ENCODE results near the gene LASP1NB.
"Not testable (repeated sequence)": the region's sequence is repeated elsewhere in the genome, so short reads cannot be mapped to it uniquely, and the experiment has no call there.

LASP1NB gene

GRCh38 chr17:38906460-38907228 lies 18.8 kb upstream of the LASP1NB start:
- H3K4me3 ChIP-seq (ENCODE audit: low read depth, low read length) = no peak overlapping the region
- DNase-seq (ENCODE audit: low read depth) = no peak
- TF ChIP-seq, protein P1, sequence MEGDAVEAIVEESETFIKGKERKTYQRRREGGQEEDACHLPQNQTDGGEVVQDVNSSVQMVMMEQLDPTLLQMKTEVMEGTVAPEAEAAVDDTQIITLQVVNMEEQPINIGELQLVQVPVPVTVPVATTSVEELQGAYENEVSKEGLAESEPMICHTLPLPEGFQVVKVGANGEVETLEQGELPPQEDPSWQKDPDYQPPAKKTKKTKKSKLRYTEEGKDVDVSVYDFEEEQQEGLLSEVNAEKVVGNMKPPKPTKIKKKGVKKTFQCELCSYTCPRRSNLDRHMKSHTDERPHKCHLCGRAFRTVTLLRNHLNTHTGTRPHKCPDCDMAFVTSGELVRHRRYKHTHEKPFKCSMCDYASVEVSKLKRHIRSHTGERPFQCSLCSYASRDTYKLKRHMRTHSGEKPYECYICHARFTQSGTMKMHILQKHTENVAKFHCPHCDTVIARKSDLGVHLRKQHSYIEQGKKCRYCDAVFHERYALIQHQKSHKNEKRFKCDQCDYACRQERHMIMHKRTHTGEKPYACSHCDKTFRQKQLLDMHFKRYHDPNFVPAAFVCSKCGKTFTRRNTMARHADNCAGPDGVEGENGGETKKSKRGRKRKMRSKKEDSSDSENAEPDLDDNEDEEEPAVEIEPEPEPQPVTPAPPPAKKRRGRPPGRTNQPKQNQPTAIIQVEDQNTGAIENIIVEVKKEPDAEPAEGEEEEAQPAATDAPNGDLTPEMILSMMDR (IDR thresholded peaks at IDR 0.05; ENCODE audit: low read depth, low read length, missing control alignments) = no peak
- in situ Hi-C loops (cut with HindIII; ENCODE audit: low sequenced_read_pairs) = no loop called here

DNA sequence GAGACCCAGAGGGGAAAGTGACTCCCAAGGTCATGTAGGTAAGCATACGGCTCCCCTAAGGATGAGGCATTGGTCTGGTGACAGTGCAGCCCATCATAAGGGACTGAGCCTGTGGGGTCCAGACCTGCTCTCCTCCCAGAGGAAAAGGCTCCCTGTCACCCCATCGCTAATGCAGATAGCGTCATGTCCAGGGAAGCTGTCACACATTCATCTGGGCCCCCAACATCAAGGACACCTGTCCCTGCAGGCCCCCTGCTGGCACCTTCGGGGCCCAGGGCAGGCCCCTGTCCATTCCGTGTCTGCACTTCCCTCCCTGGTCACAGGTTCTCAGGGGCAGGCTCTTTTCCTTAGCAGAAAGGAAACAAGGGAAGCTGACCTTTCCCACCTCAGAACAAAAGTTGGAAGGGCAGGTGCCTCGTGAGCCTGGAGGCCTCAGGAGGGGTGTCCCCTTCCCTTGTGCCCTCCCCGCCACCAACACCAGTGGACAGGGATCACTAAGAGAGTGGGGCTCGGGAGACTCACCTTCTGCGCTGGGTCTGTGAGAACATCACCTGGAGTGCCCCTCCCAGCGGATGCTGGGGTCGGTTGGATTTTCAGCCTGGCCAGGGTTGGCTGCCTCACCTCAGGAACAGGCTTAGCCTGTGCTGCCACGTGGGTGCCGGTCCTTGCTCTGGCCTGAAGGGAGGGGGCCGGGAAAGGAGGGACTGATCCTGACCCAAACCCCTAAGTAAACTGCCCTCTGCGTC lies 17.3 kb upstream of the LASP1NB start:
- TF ChIP-seq, protein P1 (IDR thresholded peaks at IDR 0.05; ENCODE audit: low read depth, low read length, missing control alignments) = no peak
- in situ Hi-C loops (cut with HindIII; ENCODE audit: low sequenced_read_pairs) = no loop called here
- DNase-seq (ENCODE audit: low read depth) = no peak
- no peak overlapping the region for H3K4me3 ChIP-seq (ENCODE audit: low read depth, low read length)

DNA sequence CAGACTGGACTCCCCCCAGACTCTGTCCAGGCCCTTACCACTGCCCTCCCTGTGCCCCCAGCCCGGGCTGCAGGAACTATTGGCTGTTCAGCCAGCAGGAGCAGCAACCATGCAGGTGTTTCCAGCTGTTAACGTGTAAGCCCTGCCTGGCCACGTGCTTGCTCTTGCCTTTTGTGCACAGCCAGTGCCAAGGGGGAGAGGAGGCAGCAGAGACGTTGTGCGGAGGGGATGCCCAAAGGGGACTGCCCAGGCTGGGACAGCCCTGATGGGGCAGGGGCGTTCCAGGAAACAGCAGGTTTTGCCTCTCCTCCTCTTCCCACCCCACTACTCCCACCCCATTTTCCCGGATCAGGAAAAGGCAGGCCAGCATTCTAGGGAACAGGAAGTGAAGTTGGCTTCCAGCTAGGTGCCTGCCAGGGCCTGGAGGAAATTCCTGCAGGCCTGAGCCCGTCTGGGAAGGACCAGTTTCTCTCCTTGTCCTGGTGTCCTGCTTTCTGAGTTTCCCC lies 16.7 kb upstream of the LASP1NB start:
- in situ Hi-C loops (cut with HindIII; ENCODE audit: low sequenced_read_pairs) = no loop called here
- H3K4me3 ChIP-seq (ENCODE audit: low read depth, low read length) = no peak overlapping the region
- TF ChIP-seq, protein P1 (IDR thresholded peaks at IDR 0.05; ENCODE audit: low read depth, low read length, missing control alignments) = no peak
- no peak for DNase-seq (ENCODE audit: low read depth)

DNA sequence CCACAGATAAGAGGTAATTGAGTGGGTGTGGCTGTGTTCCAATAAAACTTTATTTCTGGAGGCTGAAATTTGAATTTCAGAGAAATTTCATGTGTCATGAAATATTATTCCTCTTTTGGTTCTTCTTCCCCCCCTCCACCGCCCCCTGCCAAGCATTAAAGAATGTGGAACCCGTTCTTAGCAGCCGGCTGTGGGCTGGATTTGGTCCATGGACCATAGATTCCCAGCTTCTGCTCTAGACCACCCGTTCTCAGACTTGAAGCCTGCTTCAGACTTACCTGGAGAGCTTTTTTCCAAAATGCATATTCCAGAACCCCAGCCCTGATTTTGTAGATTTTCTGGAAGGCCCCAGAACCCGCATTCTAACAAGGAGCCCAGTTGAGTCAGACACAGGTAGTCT lies 15.1 kb upstream of the LASP1NB start:
- TF ChIP-seq, protein P1 (IDR thresholded peaks at IDR 0.05; ENCODE audit: low read depth, low read length, missing control alignments) = no peak
- DNase-seq (ENCODE audit: low read depth) = no peak
- in situ Hi-C loops (cut with HindIII; ENCODE audit: low sequenced_read_pairs) = no loop called here
- H3K4me3 ChIP-seq (ENCODE audit: low read depth, low read length) = no peak overlapping the region

- no peak for DNase-seq (ENCODE audit: low read depth)
- H3K4me3 ChIP-seq (ENCODE audit: low read depth, low read length) = no peak overlapping the region
- TF ChIP-seq, protein P1 (IDR thresholded peaks at IDR 0.05; ENCODE audit: low read depth, low read length, missing control alignments) = no peak
- in situ Hi-C loops (cut with HindIII; ENCODE audit: low sequenced_read_pairs) = no loop called here
Observed at GRCh38 chr17:38911081-38911730, 14.2 kb upstream of the LASP1NB start.

DNA sequence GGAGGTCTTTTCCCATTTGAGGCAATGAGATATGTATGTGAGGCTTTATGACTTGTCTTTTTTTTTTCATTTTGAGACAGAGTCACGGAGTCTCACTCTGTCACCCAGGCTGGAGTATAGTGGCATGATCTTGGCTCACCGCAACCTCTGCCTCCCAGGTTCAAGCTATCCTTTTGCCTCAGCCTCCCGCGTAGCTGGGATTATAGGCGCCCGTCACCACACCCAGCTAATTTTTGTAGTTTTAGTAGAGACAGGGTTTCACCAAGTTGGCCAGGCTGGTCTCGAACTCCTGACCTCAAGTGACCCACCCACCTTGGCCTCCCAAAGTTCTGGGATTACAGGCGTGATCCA lies 13.7 kb upstream of the LASP1NB start:
- H3K4me3 ChIP-seq (ENCODE audit: low read depth, low read length); in situ Hi-C loops (cut with HindIII; ENCODE audit: low sequenced_read_pairs); DNase-seq (ENCODE audit: low read depth): not testable (repeated sequence)

Measured in astrocyte of the cerebellum (primary cell).